ENCODE results near the gene TMEM258. TPM values are rescaled to one million over a fixed set of nuclear protein-coding genes. Genes with fewer than 3 reads are reported as not detected.
A peak's percentile ranks its signal among the peaks of the same experiment; 100 is the strongest.

Gene TMEM258
- total RNA-seq, 1 experiment from 2014 or later = 87.6 TPM

DNA sequence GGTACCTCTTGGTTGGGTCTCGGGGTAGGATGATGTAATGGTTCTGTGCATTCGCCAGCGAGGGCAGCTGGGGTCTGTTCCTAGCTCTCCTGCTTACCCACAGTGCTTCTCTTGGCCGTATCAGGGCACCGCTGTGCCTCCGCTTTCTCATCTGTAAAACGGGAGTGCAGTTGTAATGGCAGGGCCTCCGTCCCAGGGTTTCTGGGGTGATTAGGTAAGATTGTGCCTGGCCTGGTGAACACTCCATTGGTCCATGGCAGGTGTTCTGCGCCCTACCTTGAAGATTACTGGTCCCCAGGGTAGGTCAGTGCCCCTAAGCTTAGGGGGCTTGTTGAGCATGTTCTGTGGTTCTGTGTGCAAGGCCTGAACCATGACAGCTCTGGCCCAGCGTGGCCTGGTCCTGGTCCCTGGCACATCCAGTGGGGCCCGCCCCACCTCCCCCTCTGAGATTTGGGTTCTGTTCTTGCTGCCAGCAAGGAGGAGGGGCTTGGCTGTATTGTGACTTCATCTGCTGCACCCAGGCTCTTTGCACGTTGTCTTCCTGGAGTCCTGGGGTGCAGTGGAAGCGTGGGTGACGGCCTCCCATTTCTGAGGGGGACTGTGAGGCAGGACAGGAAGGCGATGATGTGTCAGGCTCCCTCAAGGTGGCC is 35.1 kb downstream of the TMEM258 start:
- DNase-seq (ENCODE audit: low read depth) = no peak

DNA sequence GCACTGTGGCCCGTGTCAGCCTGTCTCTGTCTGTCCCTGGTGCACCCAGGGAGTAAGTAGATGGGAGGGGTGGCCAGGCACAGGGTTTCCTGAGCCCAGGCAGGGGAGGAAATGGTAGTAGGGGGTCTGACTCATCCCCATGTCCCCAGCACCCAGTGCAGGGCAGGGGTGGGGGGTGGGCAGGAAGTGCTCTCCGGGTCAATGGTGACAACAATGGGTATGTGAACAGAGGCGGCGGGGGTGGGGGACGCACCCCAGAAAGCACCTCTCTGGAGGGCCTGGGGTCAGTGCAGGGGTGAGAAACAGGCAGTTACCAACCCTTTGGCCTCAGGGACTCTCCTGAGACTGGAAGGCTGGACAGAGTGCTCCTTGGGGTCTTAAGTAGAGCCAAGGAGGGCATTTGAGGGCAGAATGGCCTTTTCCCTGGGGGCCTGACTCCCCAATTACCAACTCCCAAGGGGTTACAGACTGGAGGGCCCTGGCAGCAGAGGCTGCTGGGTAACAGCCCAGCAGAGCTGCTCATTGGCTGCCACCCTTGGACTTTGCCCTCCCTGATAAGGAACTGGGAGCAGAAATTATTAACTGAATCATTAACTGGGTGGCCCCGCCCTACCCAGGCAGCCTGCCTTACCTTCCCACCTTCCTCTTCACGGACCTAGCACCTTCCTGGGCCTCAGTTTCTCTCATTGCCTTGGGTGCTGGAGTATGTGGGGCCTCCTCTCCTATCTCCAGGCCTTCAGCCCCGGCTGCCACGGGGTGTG is 35.8 kb downstream of the TMEM258 start:
- DNase-seq (ENCODE audit: low read depth) = peak; percentile 85

DNA sequence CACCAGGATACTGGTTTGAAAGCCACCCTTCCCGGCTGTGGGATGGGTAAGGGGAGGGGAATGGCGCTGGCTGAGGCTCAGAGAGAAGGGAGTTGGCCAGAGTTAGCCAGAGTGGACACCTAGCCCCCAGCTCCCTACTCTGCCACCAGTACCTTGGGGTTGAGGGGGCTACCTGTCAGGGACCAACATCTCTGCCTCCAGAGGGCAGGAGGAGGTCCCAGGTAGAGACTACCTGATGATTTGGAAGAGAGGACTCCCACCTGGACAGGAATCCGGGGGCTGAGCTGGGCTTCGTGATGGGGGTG is 36.3 kb downstream of the TMEM258 start:
- DNase-seq (ENCODE audit: low read depth) = no peak

DNA sequence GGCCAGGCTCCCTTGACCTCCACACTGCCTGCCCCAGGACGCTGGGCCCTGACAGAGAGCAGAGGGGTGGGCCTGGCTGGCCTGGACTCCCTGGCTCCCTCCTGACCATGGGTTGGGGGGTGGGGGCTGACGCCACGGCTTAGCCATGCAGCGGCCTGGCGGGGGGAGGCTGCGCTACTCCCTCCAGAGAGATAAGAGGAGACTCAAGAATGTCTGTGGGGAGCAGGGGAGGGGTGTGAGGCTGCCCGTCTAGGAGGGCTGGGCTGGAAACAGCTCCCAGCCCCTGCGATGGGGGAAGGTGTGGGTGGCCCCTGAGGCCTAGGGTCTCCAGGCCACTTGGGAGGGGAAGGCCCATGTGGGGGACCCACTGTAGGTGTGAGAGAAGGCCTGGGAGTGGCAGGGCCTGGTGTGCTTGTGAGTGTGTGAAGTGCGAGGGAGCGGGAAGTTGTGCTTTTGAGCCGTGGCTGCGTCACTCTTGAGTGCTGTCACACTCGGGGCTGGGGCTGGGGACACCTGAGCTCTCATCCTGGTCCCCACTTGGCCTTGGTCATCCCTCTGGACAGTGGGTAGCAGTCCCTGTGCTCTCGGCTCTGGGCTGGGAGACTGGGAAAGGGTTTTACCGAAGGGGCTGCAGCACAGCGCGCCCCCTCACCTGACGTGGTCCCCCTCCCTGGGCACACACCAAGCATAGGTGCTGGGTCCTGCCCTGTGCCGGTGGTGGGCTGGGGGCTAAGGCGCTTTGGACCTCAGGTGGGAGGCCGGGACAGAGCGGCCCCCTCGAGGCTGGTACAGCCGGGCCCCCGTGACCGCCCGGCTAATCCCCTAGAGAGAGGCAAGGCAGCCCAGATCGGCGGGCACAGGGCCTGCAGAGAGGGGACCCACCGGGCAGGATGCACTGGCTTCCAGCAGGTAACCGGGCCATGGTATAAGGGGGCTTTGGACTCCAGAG is 37.6 kb downstream of the TMEM258 start:
- DNase-seq (ENCODE audit: low read depth) = no peak

DNA sequence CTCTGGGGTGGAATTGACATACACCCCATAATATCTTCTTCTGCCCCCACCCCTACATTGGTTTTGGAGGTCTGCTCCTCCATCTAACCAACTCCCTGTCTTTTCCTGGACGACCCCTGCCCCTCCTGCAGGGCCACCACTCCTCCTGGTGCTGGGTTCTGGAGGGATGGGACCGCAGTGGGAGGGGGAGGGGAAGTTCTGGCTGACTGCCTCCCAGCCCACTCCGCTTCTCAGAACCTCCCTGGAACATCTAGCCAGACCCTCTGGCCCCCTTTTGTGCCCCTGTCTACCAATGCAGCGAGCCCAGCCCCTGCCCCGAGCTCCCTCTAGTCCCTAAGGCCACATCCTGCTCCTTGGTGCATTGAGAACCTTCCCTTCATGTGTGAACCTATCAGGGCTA is 38.7 kb downstream of the TMEM258 start:
- no peak for DNase-seq (ENCODE audit: low read depth)

DNA sequence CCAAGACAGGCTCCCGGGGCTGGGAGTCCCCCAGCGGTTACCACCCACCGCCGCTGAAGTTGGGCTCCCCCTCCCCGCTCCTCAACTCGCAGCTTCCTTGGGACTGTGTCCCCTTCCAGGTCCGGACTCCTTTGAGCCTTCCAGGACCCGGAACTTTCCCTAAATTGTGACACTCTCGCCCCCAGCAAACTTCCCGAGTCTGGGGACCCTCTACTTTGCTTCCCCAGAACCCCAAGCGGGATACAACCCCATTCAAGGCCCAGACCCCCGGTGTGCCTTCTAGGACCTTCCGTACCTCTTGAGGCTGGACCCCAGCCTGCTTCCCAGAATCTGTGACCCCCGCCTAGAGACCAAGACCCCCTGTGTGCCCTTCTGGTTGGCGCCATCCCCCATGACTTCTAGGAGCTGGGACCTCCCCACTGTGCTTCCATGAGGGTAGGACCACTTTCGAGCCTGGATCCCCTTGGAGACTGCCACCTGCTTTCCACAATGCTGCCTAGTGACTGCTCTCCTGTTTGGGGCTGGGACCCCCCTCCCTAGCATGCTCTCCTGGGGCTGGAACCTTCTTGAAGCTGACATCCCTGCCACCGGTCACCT is 39.4 kb downstream of the TMEM258 start:
- DNase-seq (ENCODE audit: low read depth) = no peak

DNA sequence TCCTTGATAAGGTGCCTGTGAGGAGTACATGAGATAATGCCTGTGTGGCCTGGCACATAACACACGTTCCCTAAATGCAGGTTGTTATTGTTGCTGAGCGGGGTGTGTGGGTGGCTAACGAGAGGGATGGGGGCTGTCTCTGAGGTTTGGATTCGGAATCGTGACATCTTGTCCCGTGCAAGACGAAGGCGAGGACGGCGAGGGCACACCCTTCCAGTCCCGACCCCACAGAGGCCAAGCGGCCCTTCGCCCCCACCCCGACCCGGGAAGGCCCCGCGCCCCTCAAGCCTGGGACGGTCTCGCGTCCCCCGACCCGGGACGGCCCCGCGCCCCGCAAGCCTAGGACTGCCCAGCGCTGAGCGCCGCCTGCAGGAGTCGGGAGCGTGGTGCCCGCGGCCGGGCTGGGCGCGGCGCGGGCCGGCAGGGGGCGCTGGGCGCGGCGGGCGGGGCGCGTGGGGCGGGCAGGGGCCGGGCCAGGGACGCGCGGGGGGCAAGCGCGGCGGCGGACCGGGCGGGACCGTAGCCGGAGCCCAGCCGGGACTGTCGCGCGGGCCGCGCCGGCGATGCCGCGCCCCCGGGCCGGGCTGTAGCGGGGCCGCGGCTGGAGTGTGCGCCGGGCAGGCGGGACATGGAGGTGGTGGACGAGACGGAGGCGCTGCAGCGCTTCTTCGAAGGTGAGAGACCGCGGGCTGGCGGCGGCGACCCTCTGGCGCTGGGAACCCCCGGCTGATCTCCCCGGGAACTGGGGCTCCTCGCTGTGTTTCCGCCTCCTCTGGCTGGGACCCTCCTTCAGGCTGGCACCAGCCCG is 40.1 kb downstream of the TMEM258 start, which contains the start of gene MYRF:
TSS of gene MYRF (plus strand) at position 520 of the 808 bp plus-strand sequence. CDS start at position 629, 109 bp downstream.
- DNase-seq (ENCODE audit: low read depth) = peak; percentile 26

DNA sequence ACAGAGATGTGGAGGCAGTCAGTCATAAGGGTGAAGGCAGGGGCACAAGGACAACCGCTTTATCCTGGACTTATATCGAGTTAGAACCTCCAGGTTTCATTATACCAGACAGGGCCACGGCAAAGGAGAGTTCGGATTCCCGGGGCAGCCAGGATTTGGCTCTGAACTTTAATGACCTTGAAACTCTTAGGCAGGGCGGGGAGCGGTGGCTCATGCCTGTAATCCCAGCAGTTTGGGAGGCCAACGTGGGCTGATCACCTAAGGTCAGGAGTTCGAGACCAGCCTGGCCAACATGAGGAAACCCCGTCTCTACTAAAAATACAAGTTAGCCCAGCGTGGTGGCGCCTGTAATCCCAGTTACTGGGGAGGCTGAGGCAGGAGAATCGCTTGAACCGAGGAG is 41.0 kb downstream of the TMEM258 start:
- no peak for DNase-seq (ENCODE audit: low read depth)

DNA sequence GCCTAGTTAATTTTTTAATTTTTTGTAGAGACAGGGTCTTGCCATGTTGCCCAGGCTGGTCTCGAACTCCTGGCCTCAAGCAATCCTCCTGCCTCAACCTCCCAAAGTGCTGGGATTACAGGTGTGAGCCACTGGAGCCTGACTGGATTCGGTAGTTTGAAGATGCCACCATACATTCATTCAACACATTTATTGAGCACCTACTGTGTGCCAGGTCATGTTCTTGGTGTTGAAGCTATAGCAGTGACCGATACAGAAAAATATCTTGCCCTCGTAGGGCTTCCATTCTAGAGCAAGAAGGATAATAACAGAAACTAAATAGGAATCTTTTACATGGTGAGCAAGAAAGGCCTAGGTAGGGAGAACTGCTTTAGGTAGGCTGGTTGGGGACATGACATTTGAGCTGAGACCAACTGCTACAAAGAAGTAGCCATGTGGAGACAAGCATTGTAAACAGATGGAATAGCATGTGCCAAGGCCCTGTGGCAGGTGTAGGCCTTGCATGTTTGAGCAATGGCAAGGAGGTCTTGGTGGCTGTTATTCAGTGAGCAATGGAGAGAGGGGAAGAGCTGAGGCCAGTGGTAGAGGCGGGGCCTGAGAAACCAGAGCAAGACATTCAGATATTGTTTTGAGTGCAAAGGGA is 41.6 kb downstream of the TMEM258 start:
- DNase-seq (ENCODE audit: low read depth) = no peak

DNA sequence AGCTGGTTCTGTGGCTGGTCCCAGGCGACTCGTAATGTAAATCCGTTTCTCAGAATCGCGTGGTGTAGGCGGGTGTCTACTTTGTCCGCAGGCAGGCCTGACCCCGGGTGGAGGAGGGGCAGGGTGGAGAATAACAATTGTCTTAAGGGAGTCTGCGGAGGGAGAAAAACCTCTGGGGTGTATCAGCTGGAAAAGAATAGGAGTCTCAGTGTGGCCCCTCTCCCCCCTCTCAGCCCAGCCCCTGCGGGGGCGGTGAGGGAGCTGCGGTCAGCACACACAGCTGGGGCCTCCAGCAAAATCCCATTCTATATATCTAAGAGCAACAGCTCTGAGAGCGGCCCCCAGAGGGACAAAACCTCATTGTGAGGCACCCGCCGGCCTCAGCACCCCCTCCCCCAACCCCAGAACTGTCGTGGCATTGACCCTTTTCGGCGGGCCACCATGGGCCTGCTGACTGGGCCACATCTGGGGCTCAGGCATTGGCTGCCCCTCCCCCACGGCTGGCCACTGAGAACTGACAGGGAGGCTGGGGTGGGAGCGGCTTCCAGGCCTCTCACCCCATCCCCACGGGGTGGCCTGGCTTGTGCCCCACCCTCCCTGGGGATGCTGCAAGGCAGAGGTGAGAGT is 42.7 kb downstream of the TMEM258 start:
- DNase-seq (ENCODE audit: low read depth) = no peak

DNA sequence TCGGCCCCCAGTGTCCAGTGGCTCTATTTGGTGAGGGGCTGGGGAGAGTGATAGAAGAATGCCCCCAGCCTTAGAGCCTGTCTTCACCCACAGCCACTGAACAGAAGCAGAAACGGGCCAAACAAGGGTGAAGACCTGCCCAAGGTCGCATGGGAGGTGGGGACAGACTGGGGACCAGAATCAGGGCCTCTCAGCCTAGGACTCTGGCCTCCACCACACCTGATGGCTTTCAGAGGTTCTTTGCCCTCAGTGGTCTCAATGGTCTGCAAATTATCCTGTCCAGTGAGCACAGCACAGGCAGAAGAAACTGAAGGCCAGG is 44.5 kb downstream of the TMEM258 start:
- DNase-seq (ENCODE audit: low read depth) = no peak

DNA sequence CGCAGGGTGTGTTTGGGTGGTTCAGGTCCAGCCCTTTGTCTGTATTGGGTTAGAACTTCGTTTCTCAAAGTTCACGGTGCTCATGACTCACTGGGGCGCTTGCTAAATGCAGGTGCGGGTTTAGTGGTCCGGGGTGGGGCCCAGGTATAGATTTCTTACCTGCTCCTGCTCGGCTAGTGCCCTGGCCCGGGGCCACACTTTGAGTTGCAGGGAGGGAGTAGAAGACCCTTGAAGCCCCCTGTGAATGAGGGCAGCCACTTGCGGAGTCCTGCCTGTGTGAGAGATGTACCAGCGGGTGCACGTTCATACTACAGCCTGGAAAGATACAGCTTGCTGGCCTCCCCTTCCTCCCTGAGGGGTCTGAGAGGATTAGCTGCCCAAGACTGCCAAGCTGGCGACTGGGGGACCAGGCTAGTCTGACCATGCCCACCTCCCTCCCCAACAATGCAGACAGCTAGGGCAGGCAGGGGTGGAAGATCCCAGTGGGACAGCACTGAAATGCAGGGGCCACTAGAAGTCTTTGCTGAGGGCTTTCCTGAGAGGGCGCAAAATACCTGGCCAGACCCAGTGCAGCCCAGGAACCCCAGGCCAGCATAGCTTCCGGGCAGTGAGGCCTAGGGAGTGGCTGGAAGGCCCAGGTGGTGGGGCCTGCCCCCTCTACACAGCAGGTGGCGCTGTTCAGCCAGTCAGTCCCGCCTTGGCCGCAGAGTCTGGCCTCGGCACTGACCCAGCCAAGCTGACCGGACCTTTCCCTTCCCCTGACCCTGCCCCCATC is 45.0 kb downstream of the TMEM258 start:
- peak; percentile 61 for DNase-seq (ENCODE audit: low read depth)

DNA sequence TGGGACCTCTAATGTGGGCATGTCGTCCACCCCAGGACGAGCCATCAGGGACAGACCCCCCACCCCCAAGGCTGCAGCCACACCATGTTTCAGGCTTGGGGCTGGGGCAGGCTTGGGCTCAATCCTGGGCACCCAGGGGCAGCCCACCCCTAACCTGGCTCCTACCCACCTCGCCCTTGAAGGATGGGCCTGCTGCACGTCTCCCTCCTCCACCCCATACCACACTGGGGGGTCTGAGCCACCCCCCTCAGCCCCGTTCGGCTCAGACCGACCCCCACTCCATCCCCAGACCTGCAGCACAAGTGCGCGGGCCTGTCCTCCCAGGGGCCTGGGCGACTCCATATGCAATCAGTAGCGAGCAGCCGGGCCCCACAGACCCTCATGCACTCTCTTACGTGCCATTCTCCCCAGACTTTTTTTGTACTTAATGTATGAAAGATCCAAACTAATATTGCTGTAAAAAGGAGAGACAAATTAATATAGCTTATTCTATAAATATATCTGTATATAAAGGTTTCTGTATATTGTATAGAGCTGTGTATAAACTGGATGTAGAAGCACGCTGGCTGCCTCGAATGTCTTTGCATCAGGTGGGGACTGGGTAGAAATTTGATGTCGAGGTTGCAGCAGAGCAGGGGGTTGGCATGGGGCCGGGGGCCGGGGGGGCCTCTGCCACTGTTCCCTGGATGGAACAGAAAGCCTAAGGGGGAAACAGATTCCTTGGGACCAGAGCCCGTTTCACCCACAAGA is 45.8 kb downstream of the TMEM258 start:
- DNase-seq (ENCODE audit: low read depth) = no peak

DNA sequence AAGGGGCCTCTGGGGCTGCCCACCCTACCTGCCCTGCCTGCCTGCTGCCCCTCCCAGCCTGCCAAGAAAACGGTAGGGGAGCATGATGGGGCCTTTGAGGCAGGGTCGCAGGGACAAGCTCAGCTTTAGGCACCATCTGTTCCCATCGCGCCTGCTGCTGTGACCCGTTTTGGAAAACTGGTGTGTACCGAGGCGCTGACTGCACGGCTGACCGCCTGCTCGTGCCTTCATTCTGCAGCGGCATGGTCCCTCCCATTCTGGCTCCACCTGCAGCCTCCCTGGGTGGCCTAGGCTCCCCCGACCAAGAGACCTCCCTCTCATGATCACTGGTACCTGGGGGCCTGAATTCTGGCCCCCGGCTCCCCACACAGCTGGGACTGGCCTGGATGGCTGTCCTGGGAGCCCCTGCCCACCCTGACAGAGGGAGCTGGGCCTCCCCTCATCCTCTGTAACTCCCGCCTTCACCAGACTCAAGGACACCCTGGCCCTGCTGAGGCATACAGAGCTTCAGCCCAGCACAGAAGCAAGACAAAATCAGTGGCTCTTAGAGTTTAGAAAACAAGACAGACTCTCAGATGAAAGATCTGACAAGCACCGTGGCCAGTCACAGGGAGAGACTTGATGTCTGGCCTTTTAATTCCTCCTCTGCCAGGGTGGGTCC is 46.5 kb downstream of the TMEM258 start:
- DNase-seq (ENCODE audit: low read depth) = no peak

DNA sequence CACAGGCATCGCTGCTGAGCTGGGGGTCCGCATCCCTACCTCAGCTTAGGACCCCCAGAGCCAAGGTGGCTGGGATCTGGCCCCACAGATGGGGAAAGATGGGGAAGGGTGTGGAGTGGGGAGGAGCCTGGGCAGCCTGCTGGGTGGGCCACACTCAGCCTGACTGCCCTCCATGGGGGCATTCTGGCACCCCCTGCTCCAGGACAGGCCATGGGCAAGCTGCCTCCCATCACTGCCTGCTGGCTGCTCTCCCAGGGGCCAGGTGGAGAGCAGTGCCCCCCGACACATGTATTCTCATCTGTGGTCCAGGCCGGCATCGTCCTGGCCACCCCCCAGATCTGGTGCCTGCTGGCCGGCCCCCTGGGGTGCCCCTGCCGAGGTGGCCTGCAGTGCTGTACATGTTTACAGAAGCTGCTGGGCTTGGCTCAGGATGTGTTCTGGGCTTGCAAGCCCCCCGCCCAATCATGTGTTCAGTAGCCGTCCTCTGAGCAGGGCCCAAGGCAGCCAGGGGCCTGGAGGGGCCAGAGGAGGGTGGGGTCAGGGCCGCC is 47.7 kb downstream of the TMEM258 start:
- DNase-seq (ENCODE audit: low read depth) = no peak

DNA sequence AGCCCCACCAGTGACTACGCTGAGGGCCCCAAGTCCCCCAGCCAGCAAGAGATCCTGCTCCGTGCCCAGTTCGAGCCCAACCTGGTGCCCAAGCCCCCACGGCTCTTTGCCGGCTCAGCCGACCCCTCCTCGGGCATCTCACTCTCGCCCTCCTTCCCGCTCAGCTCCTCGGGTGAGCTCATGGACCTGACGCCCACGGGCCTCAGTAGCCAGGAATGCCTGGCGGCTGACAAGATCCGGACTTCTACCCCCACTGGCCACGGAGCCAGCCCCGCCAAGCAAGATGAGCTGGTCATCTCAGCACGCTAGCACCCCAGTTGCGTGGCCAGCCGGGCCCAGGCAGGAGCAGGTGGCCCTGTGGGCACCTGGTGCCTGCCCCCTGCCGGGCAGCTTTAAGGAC is 48.2 kb downstream of the TMEM258 start:
- DNase-seq (ENCODE audit: low read depth) = no peak

DNA sequence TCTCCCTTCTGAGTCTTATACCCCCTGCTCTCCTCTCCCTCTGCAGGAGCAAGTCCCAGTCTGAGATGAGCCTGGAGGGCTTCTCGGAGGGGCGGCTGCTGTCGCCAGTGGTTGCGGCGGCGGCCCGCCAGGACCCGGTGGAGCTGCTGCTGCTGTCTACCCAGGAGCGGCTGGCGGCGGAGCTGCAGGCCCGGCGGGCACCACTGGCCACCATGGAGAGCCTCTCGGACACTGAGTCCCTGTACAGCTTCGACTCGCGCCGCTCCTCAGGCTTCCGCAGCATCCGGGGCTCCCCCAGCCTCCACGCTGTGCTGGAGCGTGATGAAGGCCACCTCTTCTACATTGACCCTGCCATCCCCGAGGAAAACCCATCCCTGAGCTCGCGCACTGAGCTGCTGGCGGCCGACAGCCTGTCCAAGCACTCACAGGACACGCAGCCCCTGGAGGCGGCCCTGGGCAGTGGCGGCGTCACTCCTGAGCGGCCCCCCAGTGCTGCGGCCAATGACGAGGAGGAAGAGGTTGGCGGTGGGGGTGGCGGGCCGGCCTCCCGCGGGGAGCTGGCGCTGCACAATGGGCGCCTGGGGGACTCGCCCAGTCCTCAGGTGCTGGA is 48.8 kb downstream of the TMEM258 start:
- DNase-seq (ENCODE audit: low read depth) = no peak

DNA sequence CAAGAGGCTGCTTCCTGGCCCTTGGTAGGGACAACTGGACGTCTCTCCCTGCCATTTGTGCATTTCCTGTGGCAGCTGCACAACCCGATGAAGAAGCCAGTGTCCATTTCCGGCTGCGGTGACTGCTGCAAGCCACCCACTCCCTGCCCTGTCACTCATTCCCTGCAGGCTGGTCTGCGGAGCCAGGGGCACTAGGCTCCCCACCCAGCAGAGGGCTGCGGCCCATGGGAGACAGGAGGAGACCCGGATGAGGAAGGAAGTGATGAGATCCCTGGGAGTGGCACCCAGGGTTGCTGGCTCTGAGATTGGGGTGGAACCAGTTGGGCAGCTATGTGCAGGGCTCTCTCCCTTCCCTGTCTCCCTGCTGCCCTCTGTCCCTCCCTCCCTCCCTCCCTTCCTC is 50.0 kb downstream of the TMEM258 start:
- no peak for DNase-seq (ENCODE audit: low read depth)
